NCI-H2107 (cell line): ENCODE data around the gene LSM14B.
"Not testable (repeated sequence)": the region's sequence is repeated elsewhere in the genome, so short reads cannot be mapped to it uniquely, and the experiment has no call there.

Experiments used
- DNase-seq: peaks from one replicate; lab custom pipeline; 2025; lab: John Stamatoyannopoulos, UW

Gene LSM14B

GRCh38 chr20:62112368-62112767, 9.9 kb upstream of the LSM14B start:
- no peak for DNase-seq

GRCh38 chr20:62114894-62115293, 7.4 kb upstream of the LSM14B start:
- no peak for DNase-seq

- DNase-seq, result not testable (repeated sequence)
These were observed 6.4 kb upstream of the LSM14B start for GRCh38 chr20:62115800-62116407.

DNA sequence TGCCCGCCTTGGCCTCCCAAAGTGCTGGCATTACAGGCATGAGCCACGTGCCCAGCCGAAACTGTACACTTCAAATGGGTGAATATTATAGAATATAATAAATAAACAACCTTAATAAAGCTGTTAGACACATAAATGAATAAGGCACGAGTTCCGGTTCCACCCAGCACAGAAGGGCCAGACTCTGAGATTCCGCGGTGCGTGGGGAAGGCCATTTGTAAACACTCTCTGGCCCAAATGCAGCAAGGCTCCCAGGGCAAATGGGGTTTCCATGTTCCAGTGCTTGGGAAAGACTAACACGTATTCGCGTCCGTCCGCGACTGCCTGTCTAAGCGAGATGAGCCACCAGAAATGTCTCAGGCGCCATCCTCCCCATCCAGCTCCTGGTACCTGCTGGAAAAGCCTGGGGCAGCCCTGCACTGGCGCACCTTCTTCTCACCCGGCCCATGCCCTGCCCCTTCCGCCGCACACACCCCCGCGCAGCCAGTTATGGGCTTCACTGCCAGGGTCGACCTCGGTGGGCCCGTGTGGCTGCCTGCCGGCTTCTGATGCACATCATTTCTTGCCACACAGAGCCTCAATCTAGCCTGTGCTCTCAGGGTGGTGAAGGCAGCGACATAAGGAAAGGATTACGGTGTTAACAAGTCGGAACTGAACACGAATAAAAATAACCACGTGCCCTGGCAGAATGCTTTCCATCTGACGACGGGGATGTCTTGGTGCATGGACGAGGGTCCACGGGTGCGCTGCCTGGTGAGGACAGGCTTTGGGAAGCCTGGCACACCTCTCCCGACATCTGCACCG, 5.5 kb upstream of the LSM14B start:
- no peak for DNase-seq

- DNase-seq, result no peak
These were observed 5.0 kb upstream of the LSM14B start for GRCh38 chr20:62117362-62117646.

DNA sequence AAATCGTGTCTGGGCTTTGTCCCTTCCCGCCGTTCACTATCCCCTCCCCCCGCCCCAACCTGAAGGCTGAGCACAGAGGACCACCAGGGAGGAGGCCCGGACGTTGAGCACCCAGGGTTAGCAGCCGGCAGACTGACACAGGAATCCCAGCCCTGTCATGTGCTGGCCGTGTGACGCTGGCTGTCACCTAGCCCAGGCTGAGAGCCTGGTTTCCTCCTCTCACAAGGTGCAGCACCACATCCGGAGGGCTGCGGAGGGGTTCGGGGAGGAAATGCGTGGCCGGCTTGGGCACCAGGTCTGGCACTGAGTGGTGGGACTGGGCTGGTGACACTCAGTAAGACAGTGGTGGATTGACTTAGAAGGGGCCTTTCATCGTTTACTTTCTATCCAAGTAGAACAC, 4.6 kb upstream of the LSM14B start:
- no peak for DNase-seq

- DNase-seq, result no peak
These were observed 3.9 kb upstream of the LSM14B start for GRCh38 chr20:62118113-62119043.

DNA sequence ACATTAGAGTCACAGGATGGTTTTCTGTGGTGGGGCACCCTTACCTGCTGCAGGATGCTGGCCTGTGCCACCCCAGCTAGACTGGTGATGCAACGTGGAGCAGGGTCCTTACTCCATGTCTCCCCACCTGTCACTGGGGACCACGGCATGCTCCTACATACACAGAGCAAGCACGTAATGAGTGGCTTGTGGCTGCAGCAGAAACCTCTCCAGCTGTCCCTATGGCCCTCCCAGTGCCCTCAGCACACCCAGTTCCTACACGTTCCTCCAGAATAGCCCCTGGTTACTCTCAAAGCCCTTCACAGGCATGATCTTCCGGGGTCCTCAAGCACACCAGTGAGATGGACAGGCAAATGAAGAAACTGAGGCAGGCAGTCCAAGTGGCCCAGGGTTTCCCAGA, 3.2 kb upstream of the LSM14B start:
- DNase-seq, result no peak

DNA sequence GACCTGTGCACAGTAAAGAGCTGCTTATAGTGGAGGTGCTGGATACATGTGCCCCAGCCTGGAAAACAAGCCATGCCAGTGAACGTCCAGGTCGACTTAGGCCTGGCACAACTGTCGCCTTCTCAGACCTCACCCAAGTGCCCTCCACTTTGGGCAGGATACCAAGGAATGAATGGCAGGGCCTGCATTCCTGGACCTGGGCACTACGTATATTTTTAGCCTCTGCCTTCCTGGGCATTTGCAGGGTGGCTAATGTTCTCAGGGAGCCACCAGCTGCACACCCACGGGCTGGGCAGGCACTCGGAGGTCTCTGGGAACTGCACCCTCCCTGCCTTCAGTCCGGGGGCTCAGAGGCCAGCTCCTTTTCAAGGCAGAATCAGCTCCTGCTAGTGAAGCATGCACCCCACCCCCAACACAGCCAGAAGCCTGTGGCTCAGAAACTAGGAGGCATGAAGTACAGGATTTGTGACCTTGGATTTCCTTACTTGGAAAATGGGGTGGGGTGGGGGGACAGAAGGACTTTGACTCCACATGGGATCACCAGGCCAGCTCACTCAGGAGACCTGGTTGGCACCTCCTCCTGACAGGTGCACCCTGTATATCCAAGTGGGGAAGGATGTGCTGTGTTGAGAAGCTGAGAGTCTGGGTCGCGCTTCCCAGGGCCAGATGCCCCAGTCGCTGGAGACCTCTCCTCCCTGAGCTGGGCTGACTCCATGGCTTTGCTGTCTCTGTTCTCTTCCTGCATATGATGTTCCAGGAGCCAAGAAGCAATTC, 2.5 kb upstream of the LSM14B start:
- no peak for DNase-seq

- DNase-seq, result no peak
These were observed 1.9 kb upstream of the LSM14B start for GRCh38 chr20:62120365-62120762.

- DNase-seq, result no peak
These were observed 1.1 kb upstream of the LSM14B start for GRCh38 chr20:62120990-62121775.

DNA sequence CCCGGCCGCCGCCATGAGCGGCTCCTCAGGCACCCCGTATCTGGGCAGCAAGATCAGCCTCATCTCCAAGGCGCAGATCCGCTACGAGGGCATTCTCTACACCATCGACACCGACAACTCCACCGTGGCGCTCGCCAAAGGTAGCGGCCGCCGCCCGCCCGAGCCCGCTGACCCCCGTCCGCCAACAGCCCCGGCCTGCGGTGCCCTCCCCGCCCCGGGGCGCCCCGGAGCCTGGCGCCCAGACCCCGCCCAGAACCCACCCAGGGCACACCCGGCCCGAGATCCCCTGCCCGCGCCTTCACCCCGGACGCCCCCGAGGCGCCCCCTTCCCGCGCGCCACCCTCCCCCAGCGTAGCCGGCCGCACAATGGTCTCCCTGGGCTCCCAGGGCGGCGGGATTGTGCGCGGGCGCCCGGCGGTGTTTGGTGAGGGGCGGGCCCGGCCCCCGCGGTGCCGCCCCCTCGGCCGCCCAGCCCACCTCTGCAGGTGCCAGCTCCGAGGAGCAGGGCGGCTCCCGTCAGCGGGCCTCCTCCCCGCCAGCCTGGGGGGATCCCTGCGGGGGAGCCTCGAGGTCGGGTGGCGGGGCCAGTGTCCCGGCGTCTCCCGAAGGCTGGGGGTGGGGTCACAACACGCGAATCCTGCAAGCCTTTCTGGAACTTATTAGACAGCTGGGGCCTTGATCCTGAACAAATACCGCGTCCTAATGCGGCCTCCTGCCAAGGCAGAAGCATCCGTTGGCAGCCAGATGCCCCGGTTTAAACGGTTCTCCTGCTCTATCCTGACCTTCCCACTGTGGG, 577 bp downstream of the LSM14B start:
- no peak for DNase-seq

GRCh38 chr20:62123450-62124118, 1.3 kb downstream of the LSM14B start:
- DNase-seq, result no peak

DNA sequence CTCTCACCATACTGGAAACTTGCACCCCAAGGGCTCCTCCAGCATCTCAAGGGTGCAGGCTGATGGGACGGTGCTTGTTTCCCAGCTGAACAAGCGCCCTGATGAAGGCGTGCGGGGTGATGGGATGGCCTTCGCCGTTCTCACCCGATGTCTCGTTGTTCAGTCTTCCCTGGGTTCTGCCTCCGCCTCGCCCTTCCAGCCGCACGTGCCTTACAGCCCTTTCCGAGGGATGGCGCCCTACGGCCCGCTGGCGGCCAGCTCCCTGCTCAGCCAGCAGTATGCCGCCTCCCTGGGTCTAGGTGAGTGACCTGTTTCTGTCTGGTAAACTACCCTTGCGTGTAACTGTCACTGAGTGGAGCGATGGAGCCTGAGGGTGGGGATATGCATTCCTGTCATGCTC, 3.9 kb downstream of the LSM14B start:
- no peak for DNase-seq

DNA sequence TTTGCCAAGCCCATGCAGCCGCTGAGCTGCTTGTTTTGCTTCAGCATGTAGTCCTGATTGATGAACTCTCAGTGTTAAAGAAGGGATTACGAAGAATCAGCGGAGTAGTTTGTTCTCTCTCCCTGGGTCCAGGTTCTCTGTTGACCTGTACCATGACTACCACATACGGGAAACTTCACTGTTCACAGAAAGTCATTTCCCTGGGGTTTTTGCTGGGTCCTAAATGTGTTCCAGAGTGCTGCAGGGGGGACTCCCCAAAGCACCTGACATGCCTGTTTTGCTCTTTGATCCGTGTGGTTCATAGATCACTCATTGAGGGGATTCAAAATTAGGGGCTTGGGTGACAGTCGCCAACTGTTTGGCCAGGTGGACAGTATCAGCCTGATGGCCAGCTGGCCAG, 5.5 kb downstream of the LSM14B start:
- no peak for DNase-seq

GRCh38 chr20:62128502-62128901, 6.2 kb downstream of the LSM14B start:
- no peak for DNase-seq

- DNase-seq, result no peak
These were observed 7.7 kb downstream of the LSM14B start for GRCh38 chr20:62129731-62130531.

- DNase-seq, result no peak
These were observed 9.5 kb downstream of the LSM14B start for GRCh38 chr20:62131560-62132320.
